Right lobe of liver (tissue), 4 donors: ENCODE data around the gene GYS2.

Experiments used
- CTCF ChIP-seq, 4 donors: fragments of 200-600 bp in 3 of 4; fragments of 450-650 bp in 1 of 4; IDR thresholded peaks; one replicate each; pipeline versions ENCODE4 v1.5.1 to v1.8.0; 2016 to 2022; ENCODE audit warnings: antibody characterized with exemption in 4 of 4, mild to moderate bottlenecking in 2 of 4
- POLR2A ChIP-seq: fragments of 450-650 bp; IDR thresholded peaks from one replicate; pipeline ENCODE4 v1.6.1; 2017; ENCODE audit warnings: antibody characterized with exemption, mild to moderate bottlenecking
- donor health status: DM: no; HTN: no; CAD: no.
- donor health status: DM: no; HTN: no; CAD: no.
- donor health status: DM: no; HTN: yes; CAD: no.

DNA sequence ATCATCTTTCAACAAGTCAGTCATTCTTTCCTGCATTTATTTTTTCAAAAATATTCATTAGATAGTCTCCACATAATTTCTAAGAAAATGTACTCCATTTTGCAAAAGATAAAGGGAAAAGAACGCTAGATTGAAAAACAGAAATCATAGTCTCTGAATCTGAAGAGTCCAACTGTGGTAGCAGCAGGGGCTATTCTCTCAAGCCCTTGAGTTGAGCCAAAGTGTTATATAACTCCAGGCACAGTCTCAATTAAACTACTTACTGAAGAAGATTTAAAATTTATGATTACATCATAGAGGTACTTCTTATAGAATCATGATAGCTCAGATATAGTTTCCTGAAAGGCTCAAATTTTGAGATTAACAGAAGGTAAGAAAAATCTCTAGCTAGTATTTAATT, 47.2 kb upstream of the GYS2 start:
- TF ChIP-seq CTCF (IDR thresholded peaks at IDR 0.05) (no peak), POLR2A (no peak)
